Breast epithelium (tissue), 3 donors: ENCODE measurements around the gene PROK1.

Source experiments
- CTCF ChIP-seq, 3 donors: fragments of 450-650 bp; IDR thresholded peaks; one replicate each; pipeline ENCODE4 v1.5.1; 2016 to 2017; ENCODE audit warnings: antibody characterized with exemption in 3 of 3, mild to moderate bottlenecking in 3 of 3, moderate library complexity in 3 of 3
- POLR2A ChIP-seq: fragments of 450-650 bp; IDR thresholded peaks from one replicate; pipeline ENCODE4 v1.6.1; 2016; ENCODE audit warnings: antibody characterized with exemption, mild to moderate bottlenecking, moderate library complexity

DNA sequence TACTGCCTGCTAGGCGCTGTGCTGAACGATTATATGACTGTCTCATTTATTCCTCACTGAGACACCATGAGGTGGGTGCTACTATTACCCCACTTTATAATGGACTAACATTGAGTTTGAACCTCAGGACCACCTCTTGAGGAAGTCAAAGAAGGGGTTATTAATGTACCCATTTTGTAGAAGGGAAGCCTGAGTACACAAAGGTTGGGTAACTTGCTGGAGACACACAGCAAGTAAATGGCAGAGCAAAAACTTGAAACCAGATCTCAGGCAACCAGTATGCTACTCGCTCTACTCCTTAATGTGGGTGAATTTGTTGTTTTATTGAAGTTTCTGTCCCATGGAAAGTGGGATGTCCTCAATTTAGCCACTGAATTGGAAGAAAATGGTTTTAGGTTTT is 37.9 kb downstream of the PROK1 start:
- no peak for TF ChIP-seq CTCF (IDR thresholded peaks at IDR 0.05)
- TF ChIP-seq POLR2A = no peak
